GM19467 (cell line): Measurements from ENCODE around the gene EMX2.
A peak's percentile ranks its signal among the peaks of the same experiment; 100 is the strongest.
"Not testable (repeated sequence)": the region's sequence is repeated elsewhere in the genome, so short reads cannot be mapped to it uniquely, and the experiment has no call there.

Experiments
- ATAC-seq: cut with Tn5 transposase; IDR thresholded peaks from one replicate; pipeline ENCODE4 v1.9.1; 2021; ENCODE audit warnings: mild to moderate bottlenecking, moderate library complexity; ENCODE audit not compliant: unreplicated experiment

Gene EMX2

DNA sequence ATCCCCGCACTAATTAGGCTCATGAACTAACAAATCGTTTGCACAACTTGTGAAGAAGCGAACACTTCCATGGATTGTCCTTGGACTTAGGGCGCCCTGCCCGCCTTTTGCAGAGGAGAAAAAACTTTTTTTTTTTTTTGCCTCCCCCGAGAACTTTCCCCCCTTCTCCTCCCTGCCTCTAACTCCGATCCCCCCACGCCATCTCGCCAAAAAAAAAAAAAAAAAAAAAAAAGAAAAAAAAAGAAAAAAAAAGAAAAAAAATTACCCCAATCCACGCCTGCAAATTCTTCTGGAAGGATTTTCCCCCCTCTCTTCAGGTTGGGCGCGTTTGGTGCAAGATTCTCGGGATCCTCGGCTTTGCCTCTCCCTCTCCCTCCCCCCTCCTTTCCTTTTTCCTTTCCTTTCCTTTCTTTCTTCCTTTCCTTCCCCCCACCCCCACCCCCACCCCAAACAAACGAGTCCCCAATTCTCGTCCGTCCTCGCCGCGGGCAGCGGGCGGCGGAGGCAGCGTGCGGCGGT, at the start of gene EMX2:
Gene EMX2, plus strand, starts transcription at position 41 of the 519 bp plus-strand sequence. CDS start 522 bp downstream, outside the sequence.
- no peak for ATAC-seq

DNA sequence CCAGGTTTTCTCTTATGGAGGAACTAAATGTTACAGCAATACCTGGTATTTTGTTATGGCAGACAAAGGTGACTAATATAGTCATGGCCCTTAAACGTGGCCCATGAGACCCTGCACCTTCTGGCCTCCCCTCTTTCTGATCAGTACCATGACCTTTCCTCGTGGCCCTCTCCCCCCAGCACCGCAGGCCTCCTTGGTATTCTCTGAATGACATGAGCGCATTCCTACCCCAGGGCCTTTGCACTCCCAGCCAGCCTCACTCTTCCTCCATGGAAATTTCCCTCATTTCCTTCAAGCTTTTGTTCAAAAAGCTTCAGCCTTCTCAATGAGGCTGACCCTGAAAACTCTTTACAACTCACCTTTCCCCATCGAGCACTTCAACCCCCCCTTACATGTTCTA, 46.5 kb upstream of the EMX2 start:
- no peak for ATAC-seq

DNA sequence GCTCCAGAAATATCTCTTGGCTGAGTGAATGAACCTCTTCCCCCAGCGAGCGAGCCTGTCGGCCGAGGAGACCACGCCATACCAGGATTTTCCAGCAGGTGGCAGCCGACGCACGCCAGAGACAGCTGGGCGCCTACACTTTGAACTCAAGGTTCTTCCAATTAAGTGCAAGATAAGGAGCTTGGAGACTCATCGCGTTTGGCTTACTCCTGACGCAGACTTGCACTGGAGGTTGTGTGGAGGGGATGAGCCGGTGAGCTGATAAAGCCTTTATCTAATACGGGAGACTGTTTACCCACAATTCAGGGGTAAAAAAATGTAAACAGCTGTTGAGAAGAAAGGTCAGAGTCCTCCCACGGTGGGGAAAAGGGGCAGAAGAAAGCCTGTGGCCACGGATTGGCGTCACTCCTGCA, 45.9 kb upstream of the EMX2 start:
- peak; percentile 63 for ATAC-seq

DNA sequence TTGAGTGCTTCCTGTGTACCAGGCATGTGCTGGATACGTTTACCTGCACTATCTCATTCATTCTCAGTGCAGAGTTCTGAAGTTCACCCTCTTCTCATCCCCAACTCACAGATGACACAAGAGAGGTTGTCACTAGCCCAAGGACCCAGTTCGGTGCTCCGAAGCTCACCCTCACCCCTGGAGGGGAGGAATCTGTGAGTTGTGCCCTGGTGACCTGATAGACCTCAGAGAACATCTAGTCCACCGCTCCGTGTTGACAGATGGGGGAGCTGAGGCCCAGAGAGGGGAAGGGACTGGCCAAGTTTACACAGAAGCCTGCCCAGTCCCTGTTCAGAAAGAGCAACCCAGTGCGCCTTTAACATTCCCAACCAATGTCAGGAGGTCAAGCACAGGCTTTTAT, 44.8 kb upstream of the EMX2 start:
- ATAC-seq: no peak

DNA sequence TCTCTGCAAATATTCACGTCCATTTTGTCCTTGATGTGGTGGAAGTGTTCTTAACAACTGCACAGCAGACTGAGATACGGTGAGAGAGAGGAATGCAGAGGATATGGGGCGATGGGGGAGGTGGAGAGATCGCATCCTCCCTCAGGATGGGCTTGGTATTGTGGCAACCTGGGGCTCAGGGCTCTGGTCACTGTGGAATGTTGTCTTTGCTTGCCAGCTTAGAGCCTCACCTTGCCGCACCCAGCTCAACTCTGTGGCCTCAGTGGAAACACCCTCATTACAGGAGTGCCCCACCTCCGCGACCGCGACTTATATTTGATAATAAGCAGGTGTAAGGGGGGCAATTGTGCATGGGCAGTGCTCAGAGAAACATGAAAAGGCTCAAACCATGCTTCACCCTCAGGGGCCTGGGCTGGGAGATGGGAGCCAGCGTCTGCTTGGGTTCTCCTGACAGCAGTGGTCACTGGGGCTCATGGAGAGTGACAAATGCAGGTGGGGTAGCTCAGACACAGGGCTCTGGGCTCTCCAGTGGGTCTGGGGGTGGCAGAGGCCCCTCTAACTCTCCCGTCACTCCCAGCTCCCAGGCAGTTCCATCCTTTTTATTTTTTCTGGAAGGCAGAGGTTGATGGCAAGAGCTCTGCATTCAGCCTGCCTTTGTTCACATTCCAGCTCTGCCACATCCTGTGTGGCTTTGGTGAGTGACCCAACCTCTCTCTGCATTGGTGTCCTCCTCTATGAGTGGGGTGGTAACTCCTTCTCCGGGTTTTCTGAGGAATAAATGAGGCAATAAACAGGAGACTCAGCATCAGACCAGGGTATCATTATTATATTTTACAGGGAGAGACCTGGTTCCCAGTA, 43.1 kb upstream of the EMX2 start:
- no peak for ATAC-seq

DNA sequence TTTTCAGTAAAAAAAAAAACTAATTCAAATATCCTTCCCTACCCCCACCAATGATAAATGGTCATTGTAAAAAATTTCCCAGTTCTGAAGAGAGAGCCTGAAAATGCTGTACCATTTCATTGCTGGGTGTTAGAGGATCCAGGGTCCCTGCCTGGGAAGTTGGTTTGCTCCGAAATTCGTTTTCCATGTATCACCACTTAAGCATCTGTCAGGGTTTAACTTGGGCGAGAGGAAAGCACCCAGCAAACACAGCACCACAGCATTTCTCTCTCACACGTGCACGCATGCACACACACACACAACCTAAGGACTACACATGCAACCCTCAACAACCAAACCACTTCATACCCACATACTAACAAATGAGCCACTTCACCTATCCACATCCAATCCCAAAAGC, 42.1 kb upstream of the EMX2 start:
- ATAC-seq: no peak

DNA sequence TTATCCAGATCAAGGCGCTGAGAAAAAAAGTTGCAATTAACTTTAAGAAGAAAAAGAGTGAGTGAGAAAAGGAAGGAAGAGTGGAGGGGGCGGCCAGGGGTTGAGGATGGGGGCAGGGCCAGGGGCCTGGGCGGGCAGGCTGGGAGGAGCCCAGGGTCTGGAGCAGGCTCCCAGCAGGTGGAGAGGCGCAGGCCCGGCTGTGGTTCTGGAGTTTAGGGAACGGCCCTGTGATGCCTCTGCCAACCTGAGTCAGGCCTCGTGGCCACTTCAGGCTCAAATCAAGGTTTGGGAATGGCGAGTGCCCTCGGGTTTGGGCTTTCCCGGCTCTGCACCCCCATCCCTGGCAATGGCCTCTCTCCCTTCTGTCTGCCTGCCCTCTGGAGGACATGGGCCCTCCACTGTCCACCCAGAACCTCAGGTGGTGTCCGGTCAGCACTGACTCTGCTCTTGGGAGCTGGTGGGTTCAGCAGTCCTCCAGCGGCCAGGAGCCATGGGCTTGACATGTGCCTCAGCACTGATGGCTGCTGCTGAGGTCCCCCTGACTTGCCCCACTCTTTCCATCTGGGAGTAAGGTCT, 41.0 kb upstream of the EMX2 start:
- ATAC-seq: no peak

DNA sequence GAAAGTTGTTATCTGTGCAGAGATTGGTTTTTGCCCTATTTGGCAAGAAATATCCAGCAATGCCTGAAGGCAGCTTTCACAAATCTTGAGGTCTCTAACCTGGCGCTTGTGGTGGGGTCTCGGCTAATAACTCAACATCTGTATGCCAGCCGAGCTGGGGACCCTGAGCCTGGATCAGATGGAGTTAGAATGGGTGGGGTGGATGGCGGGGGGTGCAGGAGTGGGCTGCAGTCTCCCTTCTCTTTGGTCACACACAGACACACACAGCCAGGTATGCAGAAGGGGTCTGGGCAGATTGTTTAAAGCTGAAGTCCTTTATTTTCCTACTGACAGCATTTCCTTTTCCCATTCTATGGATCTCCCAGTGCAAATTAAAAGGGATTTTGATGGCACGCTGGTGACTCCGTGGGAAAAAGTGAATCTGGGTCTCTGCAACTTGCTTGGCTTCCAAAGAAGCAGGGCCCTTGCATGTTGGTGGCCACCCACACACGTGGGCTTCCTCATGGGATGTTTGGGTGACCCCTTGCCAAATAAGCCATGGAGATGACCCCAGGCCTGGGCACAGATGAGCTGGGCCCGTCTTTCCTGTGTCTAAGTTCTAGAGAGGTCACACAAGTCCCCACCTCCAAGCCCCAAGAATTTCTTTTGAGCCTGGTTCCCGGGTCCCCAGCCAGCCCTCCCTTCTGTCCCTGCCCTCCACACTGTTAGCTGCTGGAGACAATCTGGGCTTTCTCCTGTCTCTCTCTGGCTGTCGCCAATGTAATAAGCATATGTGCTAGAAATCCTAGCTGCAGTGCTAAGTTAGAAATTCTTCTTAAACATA, 39.9 kb upstream of the EMX2 start:
- peak; percentile 11 for ATAC-seq

DNA sequence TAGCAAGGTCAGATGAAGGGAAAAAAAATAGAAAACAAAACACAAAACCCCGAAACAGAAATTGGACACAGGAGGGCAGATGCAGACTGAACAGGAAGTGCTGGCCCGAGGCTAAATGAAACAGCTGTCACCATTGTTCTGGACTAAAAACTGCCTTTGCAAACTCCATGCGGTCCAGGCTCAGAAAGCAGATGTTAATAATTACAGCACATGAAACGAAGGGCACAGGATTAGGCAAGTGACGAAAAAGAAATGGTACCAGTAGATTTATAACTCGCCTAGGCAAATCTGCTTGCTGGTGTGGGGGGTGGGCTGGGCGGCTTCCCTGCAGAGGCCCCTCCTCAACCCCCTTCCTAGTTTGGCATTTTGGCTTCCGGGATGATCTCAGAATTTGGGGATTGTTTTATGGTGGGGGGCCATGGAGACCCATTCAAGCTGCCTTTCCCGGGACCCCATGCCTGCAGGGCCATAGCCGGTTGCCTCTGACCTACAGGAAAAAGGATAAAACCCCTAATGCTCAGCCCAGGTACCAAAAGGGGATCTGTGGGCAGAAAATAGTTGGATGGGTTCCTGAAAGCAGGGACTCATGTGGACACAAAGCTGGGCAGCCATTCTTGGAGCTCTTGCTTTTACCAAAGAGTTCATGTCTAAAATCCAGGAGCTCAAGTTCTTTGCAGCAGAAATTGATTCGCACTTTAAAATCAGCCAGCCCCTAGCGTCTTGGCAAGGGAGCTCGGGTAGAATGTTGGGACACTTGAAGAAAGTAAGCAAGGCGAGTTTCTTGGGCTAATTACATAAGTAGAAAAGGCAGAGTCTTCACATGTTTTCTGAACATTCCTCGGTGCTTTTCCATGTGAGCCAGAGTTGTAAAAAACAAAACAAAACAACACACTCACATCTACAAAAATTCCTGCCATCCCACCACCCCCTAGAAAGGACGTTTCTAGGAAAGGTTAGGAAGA, 39.0 kb upstream of the EMX2 start:
- peak; percentile 95 for ATAC-seq

DNA sequence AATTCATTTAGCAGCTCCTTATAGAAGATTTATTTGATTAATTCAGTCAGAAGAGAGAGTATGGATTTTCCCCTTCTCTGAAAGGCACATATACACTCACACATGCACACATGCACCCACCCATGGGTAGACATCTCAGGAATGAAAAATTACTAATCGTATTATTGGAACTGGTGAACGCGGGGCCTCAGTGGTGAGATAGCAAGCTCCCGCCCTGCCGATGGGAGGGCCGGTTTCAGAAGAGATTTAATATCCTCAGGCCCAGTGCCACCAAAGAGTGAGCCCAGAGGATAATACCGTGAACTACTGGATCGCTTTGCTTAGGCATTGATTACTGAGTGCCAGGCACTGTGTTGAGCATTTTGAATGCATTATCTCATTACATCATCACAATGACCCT, 38.0 kb upstream of the EMX2 start:
- no peak for ATAC-seq

DNA sequence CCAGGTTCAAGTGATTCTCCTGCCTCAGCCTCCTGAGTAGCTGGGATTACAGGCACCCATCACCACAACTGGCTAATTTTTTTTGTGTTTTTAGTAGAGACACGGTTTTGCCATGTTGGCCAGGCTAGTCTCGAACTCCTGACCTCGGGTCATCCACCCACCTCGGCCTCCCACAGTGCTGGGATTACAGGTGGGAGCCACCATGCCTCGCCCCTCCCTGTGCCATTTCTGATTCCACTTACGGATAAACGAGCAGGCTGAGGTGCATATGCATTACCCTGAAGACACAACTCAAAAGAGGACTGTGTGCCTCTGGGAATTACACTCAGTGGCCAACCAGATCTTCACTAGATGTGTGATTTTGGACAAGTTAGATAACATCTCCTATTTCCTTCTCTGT, 35.5 kb upstream of the EMX2 start:
- not testable (repeated sequence) for ATAC-seq

DNA sequence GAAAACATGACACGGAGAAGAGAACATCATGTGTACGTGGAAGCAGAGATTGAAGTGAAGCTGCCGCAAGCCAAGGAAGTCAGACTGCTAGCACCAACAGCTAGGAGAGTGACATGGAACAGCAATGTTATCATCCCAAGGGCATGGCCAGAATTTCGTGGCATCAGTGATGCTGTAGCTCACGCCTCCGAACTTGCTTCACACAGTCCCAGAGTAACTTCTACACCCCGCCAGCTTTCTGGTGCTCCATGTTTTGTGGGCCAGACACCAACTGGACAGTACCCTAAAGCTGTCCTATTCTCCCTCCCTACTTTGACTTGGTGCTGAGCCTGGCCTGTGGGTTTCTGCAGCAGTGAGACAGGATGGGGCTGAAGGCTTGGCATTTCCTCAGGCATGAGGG, 33.0 kb upstream of the EMX2 start:
- no peak for ATAC-seq

DNA sequence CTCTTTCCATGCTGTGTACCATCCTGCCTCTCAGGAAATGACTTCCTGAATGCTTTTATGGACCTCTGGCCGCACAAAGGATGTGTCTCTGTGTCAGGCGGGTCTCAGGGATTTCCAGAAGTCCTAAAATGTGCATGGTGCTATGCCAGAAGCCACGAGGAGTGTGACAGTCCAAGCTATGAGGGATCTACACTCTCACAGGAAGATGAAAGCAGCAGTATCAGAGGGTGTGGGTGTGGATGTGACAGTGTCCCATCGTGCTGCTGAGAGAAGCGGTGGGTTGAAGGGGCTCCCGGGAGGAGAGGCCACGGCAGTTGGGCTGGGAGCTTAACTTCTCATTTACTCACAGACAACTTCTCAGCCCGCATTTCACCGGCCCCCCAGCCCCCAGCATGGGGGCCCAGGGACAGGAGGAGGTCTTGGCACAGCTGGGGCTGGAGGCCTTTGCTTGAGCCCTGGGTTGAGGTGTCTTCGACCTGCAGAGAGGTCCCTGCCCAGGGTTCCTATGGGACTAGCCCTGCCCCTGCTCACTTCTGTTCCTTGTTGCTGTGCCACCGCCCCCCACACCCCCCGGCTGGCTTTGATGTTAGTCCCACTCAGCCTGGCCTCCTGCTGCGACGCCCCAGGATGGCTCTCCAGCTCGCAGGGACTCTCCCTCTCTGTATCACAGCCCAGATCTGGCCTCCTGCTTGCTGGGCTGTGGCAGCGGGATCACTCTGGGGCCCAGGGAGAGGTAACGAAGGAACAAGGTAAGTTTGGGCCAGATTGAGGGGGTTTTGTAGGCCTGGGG, 30.8 kb upstream of the EMX2 start:
- ATAC-seq: no peak

DNA sequence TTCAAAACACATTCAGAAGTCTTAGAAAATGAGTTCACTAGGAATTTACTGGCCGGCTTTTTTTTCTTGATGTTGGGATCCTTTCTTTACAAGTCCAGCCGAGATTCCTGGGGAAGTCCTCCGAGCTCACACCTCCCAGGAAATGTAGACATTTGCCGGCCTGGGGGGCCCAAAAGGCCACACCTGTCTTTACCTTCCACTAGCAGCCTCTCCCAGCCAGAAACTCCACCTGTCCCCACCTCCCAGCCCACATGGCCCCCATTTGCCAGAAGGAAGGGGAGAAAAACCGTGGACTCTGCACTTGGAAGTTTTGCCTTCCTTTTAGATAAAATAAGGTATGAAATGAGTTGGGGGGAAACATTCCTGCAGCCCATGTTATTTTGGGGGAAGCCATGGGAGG, 27.6 kb upstream of the EMX2 start:
- ATAC-seq: no peak

DNA sequence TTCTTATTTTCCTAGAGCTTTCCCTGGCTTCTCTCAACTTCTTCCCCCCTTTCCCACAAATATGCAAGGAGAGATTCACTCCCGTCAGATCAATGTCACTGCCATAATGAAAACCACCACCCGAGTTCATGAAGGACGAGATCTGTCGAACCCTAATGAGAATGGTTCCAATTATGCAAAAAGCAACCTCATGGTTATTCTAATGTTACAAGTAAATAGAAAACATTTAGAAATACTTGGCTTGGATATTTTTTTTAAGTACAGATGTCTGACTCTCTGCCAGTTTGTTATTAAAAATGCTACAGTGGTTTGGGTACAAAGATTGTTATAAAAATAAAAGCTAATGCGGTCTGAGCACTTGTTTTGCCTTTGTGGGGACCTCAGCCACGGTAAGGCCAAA, 25.9 kb upstream of the EMX2 start:
- no peak for ATAC-seq

DNA sequence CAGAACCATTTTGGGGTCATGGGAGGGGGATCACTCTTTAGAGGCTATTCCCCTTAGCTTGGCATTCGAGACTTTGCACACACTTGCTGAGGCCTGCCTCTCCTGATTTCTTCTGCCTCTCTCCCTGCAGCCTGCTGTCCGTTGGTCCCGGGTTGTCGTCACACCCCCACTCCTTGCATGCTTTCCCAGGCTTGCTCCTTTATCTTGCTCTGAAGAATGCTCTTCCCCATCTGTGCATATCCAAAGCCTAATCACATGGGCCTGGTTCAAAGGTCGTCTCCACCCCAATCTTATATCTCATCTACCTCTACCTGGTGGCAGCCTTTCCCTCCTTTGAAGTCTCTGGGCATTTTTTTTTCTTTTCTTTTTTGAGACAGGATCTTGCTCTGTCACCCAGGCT, 24.3 kb upstream of the EMX2 start:
- no peak for ATAC-seq

DNA sequence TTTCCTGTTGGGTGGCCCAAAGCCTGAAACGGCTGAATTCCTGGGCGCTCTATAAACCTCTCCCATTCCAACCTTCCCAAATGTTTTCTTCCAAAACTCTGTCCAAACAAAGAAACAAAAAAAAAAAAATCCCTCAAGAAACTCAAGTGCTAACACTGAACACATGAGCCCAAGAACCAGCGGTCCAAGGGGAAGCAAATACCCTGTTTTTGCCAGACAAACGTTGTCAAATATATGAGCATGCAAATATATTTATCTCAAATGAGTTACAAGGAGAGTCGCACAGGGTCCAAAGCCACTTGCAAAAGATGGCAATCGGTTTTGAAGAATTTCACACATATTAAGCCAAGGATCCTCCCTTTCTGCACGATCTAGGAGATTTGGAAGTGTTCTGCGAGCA, 23.3 kb upstream of the EMX2 start:
- no peak for ATAC-seq

DNA sequence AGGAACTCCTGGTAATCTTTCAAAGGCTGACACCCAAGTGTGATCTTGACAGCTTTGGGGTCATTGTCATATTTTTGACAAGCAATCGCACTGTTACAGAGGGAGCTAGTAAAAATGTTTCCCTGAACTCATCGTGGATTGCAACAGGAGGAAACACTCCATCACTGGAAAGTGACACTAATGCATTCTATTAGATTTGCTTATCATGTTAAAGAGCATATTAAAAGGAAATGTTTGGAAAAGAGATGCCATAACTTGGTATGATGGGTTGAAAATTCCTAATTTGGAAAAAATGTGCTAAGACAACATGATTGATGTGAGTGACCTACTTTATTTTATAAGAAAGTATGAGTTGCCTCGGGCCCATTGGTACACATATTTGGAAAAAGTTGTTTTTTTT, 22.7 kb upstream of the EMX2 start:
- ATAC-seq: no peak

DNA sequence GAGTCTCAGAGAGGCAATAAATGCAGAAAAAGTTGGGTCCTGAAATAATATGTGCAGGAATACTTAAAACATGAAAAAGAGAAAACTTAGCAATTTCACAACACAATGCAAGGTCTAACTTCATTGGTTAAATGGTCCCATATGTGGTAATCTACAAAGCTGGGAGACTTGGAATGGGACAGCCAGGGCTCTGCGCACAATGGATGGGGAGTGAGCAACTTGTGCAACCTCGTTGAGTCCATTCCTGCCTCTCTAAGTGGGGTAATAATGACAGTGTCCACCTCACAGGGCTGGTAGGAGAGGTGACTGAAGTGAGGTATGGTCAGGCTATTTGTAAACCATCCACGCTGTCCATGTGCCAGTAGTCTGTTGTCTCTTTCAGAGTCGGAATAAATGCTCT, 11.8 kb upstream of the EMX2 start:
- no peak for ATAC-seq
